ENCODE measurements around the gene IGSF9B. TPM values are rescaled to one million over a fixed set of nuclear protein-coding genes. Genes with fewer than 3 reads are reported as not detected.

IGSF9B gene
- total RNA-seq, 4 donors from 2014 or later: 6.5 to 106 (median 29.1) TPM

GRCh38 chr11:133917921-133918607 is 38.7 kb downstream of the IGSF9B start:
- no peak for DNase-seq
- intact Hi-C loops (cut with DNase I; ENCODE audit: low total_unique reads): no loop called here
- H3K4me1 ChIP-seq: no peaks in the 10 kb centered on the region
- no peaks in the 10 kb centered on the region for H3K27me3 ChIP-seq
- H3K4me3 ChIP-seq: no peak overlapping the region
- H3K27ac ChIP-seq: no peak overlapping the region
- no peaks in the 10 kb centered on the region for H3K36me3 ChIP-seq
- H3K9me3 ChIP-seq: no peaks in the 10 kb centered on the region
- TF ChIP-seq, protein P1, sequence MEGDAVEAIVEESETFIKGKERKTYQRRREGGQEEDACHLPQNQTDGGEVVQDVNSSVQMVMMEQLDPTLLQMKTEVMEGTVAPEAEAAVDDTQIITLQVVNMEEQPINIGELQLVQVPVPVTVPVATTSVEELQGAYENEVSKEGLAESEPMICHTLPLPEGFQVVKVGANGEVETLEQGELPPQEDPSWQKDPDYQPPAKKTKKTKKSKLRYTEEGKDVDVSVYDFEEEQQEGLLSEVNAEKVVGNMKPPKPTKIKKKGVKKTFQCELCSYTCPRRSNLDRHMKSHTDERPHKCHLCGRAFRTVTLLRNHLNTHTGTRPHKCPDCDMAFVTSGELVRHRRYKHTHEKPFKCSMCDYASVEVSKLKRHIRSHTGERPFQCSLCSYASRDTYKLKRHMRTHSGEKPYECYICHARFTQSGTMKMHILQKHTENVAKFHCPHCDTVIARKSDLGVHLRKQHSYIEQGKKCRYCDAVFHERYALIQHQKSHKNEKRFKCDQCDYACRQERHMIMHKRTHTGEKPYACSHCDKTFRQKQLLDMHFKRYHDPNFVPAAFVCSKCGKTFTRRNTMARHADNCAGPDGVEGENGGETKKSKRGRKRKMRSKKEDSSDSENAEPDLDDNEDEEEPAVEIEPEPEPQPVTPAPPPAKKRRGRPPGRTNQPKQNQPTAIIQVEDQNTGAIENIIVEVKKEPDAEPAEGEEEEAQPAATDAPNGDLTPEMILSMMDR (IDR thresholded peaks at IDR 0.05): no peak
- no peak for TF ChIP-seq POLR2A (IDR thresholded peaks at IDR 0.05)

DNA sequence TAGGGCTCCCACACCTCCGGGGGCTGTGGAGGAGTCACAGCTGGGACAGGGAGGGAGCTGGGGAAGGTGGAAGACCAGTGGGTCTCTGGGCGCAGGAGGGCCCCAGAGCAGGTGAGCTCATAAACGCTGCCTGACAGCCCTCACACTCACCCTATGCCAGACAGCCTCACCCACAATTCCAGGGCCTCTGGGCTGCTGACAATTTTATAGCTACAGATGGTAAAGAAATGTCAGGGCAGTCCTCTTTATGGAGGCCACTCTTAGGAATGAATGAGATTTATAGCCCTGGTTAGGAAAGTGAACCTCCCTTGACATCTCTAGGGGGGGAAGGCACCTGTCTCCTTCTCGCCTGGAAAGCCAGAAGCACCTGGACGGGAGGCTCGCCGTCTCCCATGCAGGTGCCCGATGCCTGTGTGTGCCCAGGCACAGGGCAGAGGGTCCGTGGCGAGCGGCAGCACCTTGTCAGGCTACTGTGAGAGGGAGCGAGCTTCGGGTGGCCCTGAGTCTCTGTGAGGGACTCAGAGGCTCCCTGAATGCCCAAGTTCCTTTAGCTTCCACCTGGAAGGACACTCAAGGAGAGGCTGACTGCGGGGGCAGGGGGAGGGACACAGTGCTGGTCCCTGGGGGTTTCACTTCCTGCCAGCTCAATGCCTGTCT is 39.9 kb downstream of the IGSF9B start:
- no peak for DNase-seq
- Histone ChIP-seq H3K4me1 (no peaks in the 10 kb centered on the region), H3K9me3 (no peaks in the 10 kb centered on the region), H3K27me3 (no peaks in the 10 kb centered on the region), H3K27ac (no peak overlapping the region), H3K4me3 (no peak overlapping the region), H3K36me3 (no peaks in the 10 kb centered on the region)
- TF ChIP-seq, protein P1 (IDR thresholded peaks at IDR 0.05): no peak
- no peak for TF ChIP-seq POLR2A (IDR thresholded peaks at IDR 0.05)
- intact Hi-C loops (cut with DNase I; ENCODE audit: low total_unique reads): no loop called here

DNA sequence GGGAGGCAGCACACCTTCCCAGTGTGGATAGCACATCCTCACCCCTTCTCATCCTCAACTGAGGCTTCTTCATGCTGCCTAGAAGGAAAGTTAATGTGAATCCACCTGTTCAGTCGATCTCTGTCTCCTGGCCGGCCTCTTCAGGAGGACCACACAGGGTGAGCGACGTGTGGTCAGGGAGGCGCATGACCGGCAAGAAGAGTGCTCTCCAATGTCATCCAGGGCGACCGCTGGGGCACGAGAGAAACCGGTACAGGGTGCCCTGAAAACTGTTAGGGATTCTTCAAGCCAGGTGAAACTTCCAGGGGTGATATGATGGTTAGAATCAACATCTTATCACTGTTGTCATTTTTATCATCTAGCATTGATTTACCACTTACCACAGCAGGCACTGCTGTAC is 43.0 kb downstream of the IGSF9B start:
- H3K9me3 ChIP-seq: no peaks in the 10 kb centered on the region
- TF ChIP-seq, protein P1 (IDR thresholded peaks at IDR 0.05): no peak
- TF ChIP-seq POLR2A (IDR thresholded peaks at IDR 0.05): no peak
- no peaks in the 10 kb centered on the region for H3K27me3 ChIP-seq
- no peak overlapping the region for H3K27ac ChIP-seq
- DNase-seq: no peak
- H3K36me3 ChIP-seq: no peaks in the 10 kb centered on the region
- intact Hi-C loops (cut with DNase I; ENCODE audit: low total_unique reads): no loop called here
- no peaks in the 10 kb centered on the region for H3K4me1 ChIP-seq
- no peak overlapping the region for H3K4me3 ChIP-seq

DNA sequence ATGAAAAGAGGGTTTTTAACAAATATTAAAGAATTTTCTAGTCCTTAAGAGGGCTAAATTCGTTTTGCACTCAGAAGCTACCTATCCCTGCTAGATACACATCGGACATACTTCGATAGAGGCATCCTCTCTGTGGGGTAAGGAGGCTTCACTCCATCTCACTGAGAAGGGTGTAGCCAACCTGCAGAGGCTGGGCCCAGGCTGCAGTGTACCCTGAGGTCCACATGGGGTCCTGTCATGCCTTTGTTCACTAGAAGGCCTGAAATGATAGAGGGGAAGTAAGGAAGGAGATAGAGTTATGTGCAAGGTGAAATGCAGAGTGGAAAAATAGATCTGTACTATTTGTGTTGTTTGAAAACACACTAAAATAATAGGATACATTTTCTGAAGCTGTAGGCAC is 45.6 kb downstream of the IGSF9B start:
- no peaks in the 10 kb centered on the region for H3K27me3 ChIP-seq
- H3K9me3 ChIP-seq: no peaks in the 10 kb centered on the region
- no peak overlapping the region for H3K27ac ChIP-seq
- intact Hi-C loops (cut with DNase I; ENCODE audit: low total_unique reads): no loop called here
- no peak for DNase-seq
- no peaks in the 10 kb centered on the region for H3K4me1 ChIP-seq
- H3K36me3 ChIP-seq: no peaks in the 10 kb centered on the region
- no peak overlapping the region for H3K4me3 ChIP-seq
- TF ChIP-seq, protein P1 (IDR thresholded peaks at IDR 0.05): no peak
- TF ChIP-seq POLR2A (IDR thresholded peaks at IDR 0.05): no peak

DNA sequence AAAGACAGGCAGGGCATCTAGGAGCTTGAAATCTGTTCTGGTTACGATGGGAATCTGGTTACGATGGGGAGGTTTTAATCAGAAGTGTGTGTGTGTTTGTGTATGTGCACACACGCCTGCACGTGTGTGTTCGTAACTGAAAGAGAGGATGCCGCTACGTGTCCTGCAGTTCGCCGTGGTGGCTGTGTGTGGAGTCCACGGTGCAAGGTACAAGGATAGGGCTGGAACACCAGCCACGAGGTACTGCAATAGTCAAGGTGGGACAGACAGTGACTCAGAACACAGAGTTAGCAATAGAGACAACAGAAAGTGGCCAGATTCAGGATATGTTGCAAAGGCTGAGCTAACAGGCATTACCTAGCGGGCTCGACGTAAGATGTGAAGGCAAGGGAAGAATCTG is 46.7 kb downstream of the IGSF9B start:
- Histone ChIP-seq H3K9me3 (no peaks in the 10 kb centered on the region), H3K4me3 (no peak overlapping the region), H3K36me3 (no peaks in the 10 kb centered on the region), H3K4me1 (no peaks in the 10 kb centered on the region), H3K27me3 (no peaks in the 10 kb centered on the region), H3K27ac (no peak overlapping the region)
- no peak for TF ChIP-seq POLR2A (IDR thresholded peaks at IDR 0.05)
- TF ChIP-seq, protein P1 (IDR thresholded peaks at IDR 0.05): no peak
- DNase-seq: no peak
- intact Hi-C loops (cut with DNase I; ENCODE audit: low total_unique reads): no loop called here

Data from uterus (tissue), 4 donors.